MCF 10A (cell line): ENCODE measurements around the gene PIP4K2B. TPM values are rescaled to one million over a fixed set of nuclear protein-coding genes. Genes with fewer than 3 reads are reported as not detected.
"Not testable (repeated sequence)": the region's sequence is repeated elsewhere in the genome, so short reads cannot be mapped to it uniquely, and the experiment has no call there.

Experiments
- BruUV-seq: library from RNA; stranded (reverse); fragments of 400-500 nt; replicated peaks from 2 replicates; lab custom pipeline; 2021; lab: Mats Ljungman, UMichigan
- CTCF ChIA-PET: fragments of 300-600 bp; sonication (Branson Sonifier 250); formaldehyde crosslinking; extraction: SDS; loops from one replicate; lab custom pipeline; 2021; ENCODE audit warnings: antibody characterized with exemption, inconsistent platforms; lab: Yijun Ruan, JAX
- POLR2A ChIA-PET: fragments of 300-600, 350-650 bp; sonication (Branson Sonifier 250); formaldehyde crosslinking; extraction: SDS; loops from one replicate; lab custom pipeline; 2020; ENCODE audit warnings: antibody characterized with exemption, inconsistent platforms; lab: Yijun Ruan, JAX
- DNase-seq: peaks from one replicate; pipeline ENCODE4 v3.0.0-alpha.2; 2018; ENCODE audit not compliant: unreplicated experiment
- H3K27ac Mint-ChIP-seq: one replicate; pipeline ENCODE4 v1.8.0; 2022; ENCODE audit warnings: mild to moderate bottlenecking, low read depth, mixed read lengths; ENCODE audit not compliant: unreplicated experiment
- H3K27me3 Mint-ChIP-seq: one replicate; pipeline ENCODE4 v1.8.0; 2022; ENCODE audit warnings: mixed read lengths; ENCODE audit not compliant: insufficient read depth, unreplicated experiment
- H3K36me3 Mint-ChIP-seq: one replicate; pipeline ENCODE4 v1.8.0; 2022; ENCODE audit warnings: mild to moderate bottlenecking, moderate library complexity, mixed read lengths; ENCODE audit not compliant: insufficient read depth, unreplicated experiment
- H3K4me1 Mint-ChIP-seq: one replicate; pipeline ENCODE4 v1.8.0; 2022; ENCODE audit warnings: mixed read lengths; ENCODE audit not compliant: insufficient read depth, unreplicated experiment
- H3K4me3 Mint-ChIP-seq: one replicate; pipeline ENCODE4 v1.8.0; 2022; ENCODE audit warnings: mild to moderate bottlenecking, moderate library complexity, mixed read lengths; ENCODE audit not compliant: unreplicated experiment
- H3K9me3 Mint-ChIP-seq: one replicate; pipeline ENCODE4 v1.8.0; 2022; ENCODE audit warnings: mixed read lengths; ENCODE audit not compliant: unreplicated experiment
- intact Hi-C: fragments of 100-400 bp; cut with micrococcal nuclease; formaldehyde crosslinking; loops from 2 replicates; pipeline ENCODE4 v1.14.1; 2022
- total RNA-seq: library from RNA; stranded (reverse); gene quantifications from 2 replicates; pipeline ENCODE4 v1.2.3, GENCODE V29; 2022
- TF ChIP-seq, protein P1 (sequence below): fragments of 200-600 bp; IDR thresholded peaks from one replicate; pipeline ENCODE4 v1.8.0; 2022; ENCODE audit warnings: antibody characterized with exemption, mild to moderate bottlenecking; ENCODE audit not compliant: unreplicated experiment

The PIP4K2B gene
- total RNA-seq, 1 experiment from 2014 or later: 27.4 TPM

DNA sequence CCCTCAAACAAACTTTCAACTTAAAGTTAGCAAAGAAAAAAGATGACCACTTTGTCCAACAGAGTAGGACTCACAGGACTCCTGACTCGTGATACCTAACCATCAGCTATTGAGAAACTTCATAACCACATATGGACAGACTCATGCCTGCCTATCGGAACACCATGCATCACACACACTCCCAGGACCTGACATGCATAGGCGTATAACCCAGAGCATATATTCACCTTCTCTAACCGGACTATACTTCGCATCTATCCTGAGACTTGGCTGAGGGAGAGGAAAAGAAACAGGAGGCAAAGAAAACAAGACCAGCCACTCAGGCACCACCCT, 2.2 kb downstream of the PIP4K2B start:
- BruUV-seq: no TSS peak
- intact Hi-C loops: no loop called here
- H3K36me3 Mint-ChIP-seq: peaks cover 52% of the 10 kb centered on the region

DNA sequence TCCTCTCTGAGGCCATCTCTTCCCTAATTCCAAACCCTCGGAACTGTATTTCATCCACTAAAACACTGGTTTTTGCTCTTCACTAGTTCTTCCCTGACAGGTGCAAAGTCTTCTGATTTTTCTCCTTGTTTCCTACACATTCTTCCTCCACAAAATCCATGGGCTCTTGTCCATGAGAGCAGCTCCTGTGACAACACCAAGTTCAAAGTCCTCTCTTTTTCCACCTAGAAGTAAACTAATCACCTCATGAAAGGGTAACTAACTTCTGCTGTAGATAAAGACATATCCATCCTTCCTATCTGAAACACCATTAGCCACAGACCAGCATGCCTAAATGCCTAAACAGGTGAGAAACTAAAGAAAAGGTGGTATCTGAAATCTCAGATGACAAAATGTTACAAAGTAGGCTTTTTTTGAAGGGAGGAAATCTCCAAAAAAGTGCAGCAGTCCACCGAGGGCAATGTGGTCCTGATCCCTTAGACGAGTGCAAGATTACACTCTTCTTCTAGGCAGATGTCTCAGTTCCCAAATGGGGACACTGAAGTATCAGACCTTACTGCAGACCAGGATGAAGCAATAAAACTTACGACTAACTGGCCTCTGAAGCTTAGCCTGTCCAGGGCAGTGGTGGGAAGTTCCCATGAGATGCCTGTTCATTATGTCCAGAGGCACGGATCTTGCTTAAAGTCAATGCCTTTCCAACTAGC, 2.8 kb downstream of the PIP4K2B start:
- TF ChIP-seq, protein P1, sequence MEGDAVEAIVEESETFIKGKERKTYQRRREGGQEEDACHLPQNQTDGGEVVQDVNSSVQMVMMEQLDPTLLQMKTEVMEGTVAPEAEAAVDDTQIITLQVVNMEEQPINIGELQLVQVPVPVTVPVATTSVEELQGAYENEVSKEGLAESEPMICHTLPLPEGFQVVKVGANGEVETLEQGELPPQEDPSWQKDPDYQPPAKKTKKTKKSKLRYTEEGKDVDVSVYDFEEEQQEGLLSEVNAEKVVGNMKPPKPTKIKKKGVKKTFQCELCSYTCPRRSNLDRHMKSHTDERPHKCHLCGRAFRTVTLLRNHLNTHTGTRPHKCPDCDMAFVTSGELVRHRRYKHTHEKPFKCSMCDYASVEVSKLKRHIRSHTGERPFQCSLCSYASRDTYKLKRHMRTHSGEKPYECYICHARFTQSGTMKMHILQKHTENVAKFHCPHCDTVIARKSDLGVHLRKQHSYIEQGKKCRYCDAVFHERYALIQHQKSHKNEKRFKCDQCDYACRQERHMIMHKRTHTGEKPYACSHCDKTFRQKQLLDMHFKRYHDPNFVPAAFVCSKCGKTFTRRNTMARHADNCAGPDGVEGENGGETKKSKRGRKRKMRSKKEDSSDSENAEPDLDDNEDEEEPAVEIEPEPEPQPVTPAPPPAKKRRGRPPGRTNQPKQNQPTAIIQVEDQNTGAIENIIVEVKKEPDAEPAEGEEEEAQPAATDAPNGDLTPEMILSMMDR: no peak
- peak overlapping the region; percentile 98 for H3K4me3 Mint-ChIP-seq
- peaks cover 36% of the 10 kb centered on the region for H3K4me1 Mint-ChIP-seq
- intact Hi-C loops: no loop called here
- ChIA-PET POLR2A (interaction anchor here (0.6 to 3.5 kb wide), 6 partner anchors 9 to 410 kb away, joined by 3 to 34 read pairs (median 6); partner anchors contain the start of genes PSMB3 and RPL23), CTCF (no interaction called here)
- DNase-seq: no peak
- peak overlapping the region; percentile 57 for H3K27ac Mint-ChIP-seq
- no TSS peak for BruUV-seq
- peaks cover 52% of the 10 kb centered on the region for H3K36me3 Mint-ChIP-seq
- H3K27me3 Mint-ChIP-seq: no peaks in the 10 kb centered on the region
- no peaks in the 10 kb centered on the region for H3K9me3 Mint-ChIP-seq

More for the DNA sequence above, 2.2 kb downstream of the PIP4K2B start:
- no peaks in the 10 kb centered on the region for H3K27me3 Mint-ChIP-seq
- peak overlapping the region; percentile 57 for H3K27ac Mint-ChIP-seq
- DNase-seq: peak; percentile 9
- peaks cover 36% of the 10 kb centered on the region for H3K4me1 Mint-ChIP-seq
- TF ChIP-seq, protein P1: no peak
- peak overlapping the region; percentile 98 for H3K4me3 Mint-ChIP-seq
- ChIA-PET POLR2A (interaction anchor here (0.6 to 3.5 kb wide), 7 partner anchors 10 to 410 kb away, joined by 3 to 34 read pairs (median 5); partner anchors contain the start of genes PSMB3 and RPL23), CTCF (no interaction called here)
- no peaks in the 10 kb centered on the region for H3K9me3 Mint-ChIP-seq

DNA sequence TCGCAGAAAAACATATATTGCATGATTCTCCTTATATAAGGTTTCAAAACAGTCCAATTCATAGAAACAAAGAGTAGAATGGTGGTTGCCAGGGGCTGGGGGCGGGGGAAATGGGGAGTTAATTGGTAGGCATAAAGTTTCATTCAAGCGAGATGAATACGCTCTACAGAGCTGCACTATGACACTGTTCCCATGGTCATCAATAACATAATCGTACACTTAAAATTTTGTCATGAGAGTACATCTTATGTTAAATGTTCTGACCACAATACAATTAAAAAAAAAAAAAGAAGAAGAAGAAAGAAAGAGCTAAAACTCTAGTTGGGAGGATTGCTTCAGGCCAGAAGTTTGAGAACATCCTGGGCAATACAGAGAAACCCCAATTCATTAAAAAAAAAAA, 5.1 kb downstream of the PIP4K2B start:
- intact Hi-C loops: no loop called here
- CTCF ChIA-PET: no interaction called here
- Mint-ChIP-seq H3K27me3 (no peaks in the 10 kb centered on the region), H3K4me1 (peaks cover 27% of the 10 kb centered on the region), H3K36me3 (peaks cover 39% of the 10 kb centered on the region), H3K27ac (no peak overlapping the region), H3K9me3 (no peaks in the 10 kb centered on the region), H3K4me3 (no peak overlapping the region)
- BruUV-seq: no TSS peak
- POLR2A ChIA-PET: interaction anchor here (1.1 kb wide), 1 partner anchor 19 kb away, joined by 3 read pairs; no protein-coding TSS in a partner anchor
- TF ChIP-seq, protein P1: no peak
- DNase-seq: no peak

DNA sequence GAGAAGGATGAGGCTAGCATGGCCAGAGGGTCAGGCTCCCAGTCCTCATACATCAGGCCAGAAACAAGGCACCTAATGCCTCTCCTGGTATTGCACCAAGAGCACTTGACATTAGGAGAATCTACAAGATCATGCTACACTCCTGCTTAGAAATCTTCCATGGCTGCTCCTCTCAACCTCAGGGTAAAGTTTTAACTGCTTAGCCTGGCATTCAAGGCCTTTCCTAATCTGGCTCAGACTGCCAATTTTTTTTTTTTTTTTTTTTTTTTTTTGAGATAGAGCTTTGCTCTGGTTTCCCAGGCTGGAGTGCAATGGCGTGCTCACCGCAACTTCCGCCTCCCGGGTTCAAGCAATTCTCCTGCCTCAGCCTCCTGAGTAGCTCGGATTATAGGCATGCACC, 8.2 kb downstream of the PIP4K2B start:
- Mint-ChIP-seq H3K27me3 (no peaks in the 10 kb centered on the region), H3K9me3 (no peaks in the 10 kb centered on the region), H3K27ac (no peak overlapping the region), H3K4me3 (no peak overlapping the region), H3K4me1 (peaks cover under 1% of the 10 kb centered on the region), H3K36me3 (peaks cover 43% of the 10 kb centered on the region)
- TF ChIP-seq, protein P1: no peak
- BruUV-seq: no TSS peak
- DNase-seq: no peak
- CTCF ChIA-PET: interaction anchor here (0.7 kb wide), 1 partner anchor 114 kb away, joined by 5 read pairs; no protein-coding TSS in a partner anchor
- POLR2A ChIA-PET: no interaction called here
- intact Hi-C loops: no loop called here

DNA sequence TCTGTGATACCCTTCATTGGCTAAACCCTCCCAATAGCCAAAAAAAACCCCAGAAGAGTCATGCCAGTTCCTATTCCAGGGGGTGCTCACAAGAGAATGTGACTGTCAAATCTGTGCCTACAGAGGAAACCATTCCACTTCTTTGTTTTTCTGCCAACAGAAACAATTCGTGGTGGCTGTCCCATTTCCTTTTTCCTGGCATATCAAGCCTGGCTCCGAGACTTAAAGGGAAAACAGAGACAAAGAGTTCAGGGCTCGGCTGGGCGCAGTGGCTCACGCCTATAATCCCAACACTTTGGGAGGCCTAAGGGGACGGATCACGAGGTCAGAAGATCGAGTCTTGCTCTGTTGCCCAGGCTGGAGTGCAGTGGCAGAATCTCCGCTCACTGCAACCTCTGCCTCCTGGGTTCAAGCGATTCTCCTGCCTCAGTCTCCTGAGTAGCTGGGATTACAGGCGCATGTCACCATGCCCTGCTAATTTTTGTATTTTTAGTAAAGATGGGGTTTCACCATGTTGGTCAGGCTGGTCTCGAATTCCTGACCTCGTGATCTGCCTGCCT, 9.1 kb downstream of the PIP4K2B start:
- H3K27me3 Mint-ChIP-seq, BruUV-seq, CTCF ChIA-PET, intact Hi-C loops, H3K4me1 Mint-ChIP-seq, H3K4me3 Mint-ChIP-seq, H3K27ac Mint-ChIP-seq, H3K9me3 Mint-ChIP-seq, DNase-seq: not testable (repeated sequence)
- POLR2A ChIA-PET: interaction anchor here (0.6 to 0.7 kb wide), 2 partner anchors 11 to 625 kb away, joined by 3 to 4 read pairs; no protein-coding TSS in a partner anchor
- H3K36me3 Mint-ChIP-seq: peaks cover 49% of the 10 kb centered on the region
